Peyer's patch (tissue), 4 donors: ENCODE results near the gene SCAF1. TPM values are rescaled to one million over a fixed set of nuclear protein-coding genes. Genes with fewer than 3 reads are reported as not detected.

ENCODE experiments used
- DNase-seq, 3 donors: peaks; one replicate each; pipeline ENCODE4 v3.0.0-alpha.2; 2017 to 2019
- H3K27ac ChIP-seq, 4 donors: fragments of 200-600 bp; sonication (generic); one replicate each; pipeline ENCODE4 v1.5.1; 2016 to 2019
- H3K27me3 ChIP-seq, 2 donors: fragments of 200-600 bp; sonication (generic); one replicate each; pipeline ENCODE4 v1.5.1; 2019
- H3K36me3 ChIP-seq, 3 donors: fragments of 200-600 bp; sonication (generic); one replicate each; pipeline ENCODE4 v1.5.1; 2016 to 2019
- H3K4me1 ChIP-seq, 4 donors: fragments of 200-600 bp; sonication (generic); one replicate each; pipeline ENCODE4 v1.5.1; 2016 to 2019
- H3K4me3 ChIP-seq, 4 donors: fragments of 200-600 bp; sonication (generic); 1 replicate in 3 of 4; 2 replicates in 1 of 4; pipeline ENCODE4 v1.5.1; 2016 to 2019; ENCODE audit warnings: mild to moderate bottlenecking in 1 of 4
- H3K9me3 ChIP-seq, 4 donors: fragments of 200-600 bp; sonication (generic); one replicate each; pipeline ENCODE4 v1.5.1; 2016 to 2019; ENCODE audit warnings: mild to moderate bottlenecking in 1 of 4
- POLR2A ChIP-seq, 2 donors: fragments of 450-650 bp; IDR thresholded peaks; one replicate each; pipeline ENCODE4 v1.5.1; 2017; ENCODE audit warnings: antibody characterized with exemption in 2 of 2, mild to moderate bottlenecking in 2 of 2, moderate library complexity in 2 of 2
- total RNA-seq, 4 donors: library from RNA; depleted of rRNA; stranded (reverse); fragments of >200 nt; gene quantifications; one replicate each; pipeline ENCODE4 v1.1.0, GENCODE V29; 2016
- TF ChIP-seq, protein P1 (sequence below), 6 experiments: fragments of 450-650 bp in 4 of 6; fragments of 200-600 bp in 2 of 6; sonication (generic) in 1 of 6; IDR thresholded peaks; one replicate each; pipeline ENCODE4 v1.5.1; 2017 to 2019; ENCODE audit warnings: antibody characterized with exemption in 6 of 6, mild to moderate bottlenecking in 3 of 6, moderate library complexity in 1 of 6

The SCAF1 gene
- total RNA-seq, 4 donors from 2014 or later: 25.2 to 49.8 (median 44.0) TPM

DNA sequence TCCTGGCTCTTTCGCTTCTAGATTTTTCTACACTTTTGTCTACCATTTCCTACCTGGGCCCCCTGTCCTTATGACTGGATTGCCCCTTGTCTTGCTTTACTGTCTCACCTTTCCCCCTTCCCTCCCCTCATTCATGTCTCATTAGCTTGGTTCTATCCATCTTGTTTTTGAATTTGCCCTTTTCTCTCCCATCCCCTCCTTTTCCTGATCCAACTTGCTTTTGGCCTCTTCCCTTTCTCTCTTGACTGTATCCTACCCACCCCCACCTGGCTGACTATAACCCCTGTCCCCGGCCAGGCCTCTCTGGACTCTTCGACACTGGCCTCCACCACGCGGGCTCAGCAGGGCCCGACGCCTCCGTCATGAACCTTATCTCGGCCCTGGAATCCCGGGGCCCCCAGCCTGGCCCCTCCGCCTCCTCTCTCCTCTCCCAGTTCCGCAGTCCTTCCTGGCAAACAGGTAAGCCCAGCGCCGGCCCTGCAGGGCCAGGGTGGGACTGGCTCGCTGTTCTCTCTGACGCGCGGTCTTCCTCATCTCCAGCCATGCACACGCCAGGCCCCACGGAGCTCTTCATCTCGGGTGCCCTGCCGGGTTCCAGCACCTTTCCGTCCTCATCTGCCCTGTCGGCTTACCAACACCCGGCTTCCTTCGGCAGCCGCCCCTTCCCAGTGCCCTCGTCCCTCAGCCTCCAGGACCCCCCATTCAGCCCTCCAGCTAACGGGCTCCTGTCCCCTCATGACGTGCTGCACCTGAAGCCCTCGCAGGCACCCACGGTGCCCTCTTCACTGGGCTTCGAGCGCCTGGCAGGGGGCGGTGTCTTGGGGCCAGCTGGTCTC lies 47.6 kb upstream of the SCAF1 start:
- H3K27me3 ChIP-seq: no peaks in the 10 kb centered on the region
- peaks cover 0 to 17% (median 6%) of the 10 kb centered on the region in 4 donors for H3K4me1 ChIP-seq
- no peak for TF ChIP-seq POLR2A (IDR thresholded peaks at IDR 0.05)
- TF ChIP-seq, protein P1, sequence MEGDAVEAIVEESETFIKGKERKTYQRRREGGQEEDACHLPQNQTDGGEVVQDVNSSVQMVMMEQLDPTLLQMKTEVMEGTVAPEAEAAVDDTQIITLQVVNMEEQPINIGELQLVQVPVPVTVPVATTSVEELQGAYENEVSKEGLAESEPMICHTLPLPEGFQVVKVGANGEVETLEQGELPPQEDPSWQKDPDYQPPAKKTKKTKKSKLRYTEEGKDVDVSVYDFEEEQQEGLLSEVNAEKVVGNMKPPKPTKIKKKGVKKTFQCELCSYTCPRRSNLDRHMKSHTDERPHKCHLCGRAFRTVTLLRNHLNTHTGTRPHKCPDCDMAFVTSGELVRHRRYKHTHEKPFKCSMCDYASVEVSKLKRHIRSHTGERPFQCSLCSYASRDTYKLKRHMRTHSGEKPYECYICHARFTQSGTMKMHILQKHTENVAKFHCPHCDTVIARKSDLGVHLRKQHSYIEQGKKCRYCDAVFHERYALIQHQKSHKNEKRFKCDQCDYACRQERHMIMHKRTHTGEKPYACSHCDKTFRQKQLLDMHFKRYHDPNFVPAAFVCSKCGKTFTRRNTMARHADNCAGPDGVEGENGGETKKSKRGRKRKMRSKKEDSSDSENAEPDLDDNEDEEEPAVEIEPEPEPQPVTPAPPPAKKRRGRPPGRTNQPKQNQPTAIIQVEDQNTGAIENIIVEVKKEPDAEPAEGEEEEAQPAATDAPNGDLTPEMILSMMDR (IDR thresholded peaks at IDR 0.05): no peak
- no peak overlapping the region for H3K4me3 ChIP-seq
- no peak for DNase-seq
- peaks cover 0 to 55% (median 0%) of the 10 kb centered on the region in 3 donors for H3K36me3 ChIP-seq
- H3K27ac ChIP-seq: peak overlapping the region in 1 of 4 donors; percentile 95
- no peaks in the 10 kb centered on the region for H3K9me3 ChIP-seq

DNA sequence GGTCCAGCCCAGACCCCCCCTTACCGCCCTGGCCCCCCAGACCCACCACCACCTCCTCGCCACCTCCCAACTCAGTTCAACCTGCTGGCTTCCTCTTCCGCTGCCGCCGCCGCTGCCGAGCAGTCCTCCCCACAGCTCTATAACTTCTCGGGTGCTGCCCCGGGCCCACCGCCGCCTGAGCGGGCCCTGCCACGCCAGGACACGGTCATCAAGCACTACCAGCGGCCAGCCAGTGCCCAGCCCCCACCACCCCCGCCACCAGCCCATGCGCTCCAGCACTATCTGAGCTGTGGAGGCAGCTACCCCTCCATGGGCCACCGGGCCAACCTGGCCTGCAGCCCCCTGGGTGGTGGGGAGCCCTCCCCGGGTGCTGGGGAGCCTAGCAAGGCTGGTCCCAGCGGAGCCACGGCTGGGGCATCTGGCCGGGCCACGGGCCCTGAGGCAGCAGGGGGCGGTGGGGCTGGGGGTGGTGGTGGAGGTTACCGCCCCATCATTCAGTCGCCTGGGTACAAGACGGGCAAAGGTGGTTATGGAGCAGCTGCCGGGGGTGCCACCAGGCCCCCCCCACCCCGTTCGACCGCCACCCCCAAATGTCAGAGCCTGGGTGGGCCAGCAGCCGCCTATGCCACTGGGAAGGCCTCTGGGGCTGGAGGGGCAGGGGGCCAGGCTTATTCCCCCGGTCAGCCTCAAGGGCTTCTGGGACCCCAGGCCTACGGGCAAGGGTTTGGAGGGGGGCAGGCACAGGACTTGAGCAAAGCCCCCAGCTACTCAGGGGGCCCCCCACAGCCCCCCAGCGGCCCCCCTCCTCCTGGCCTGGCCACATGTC lies 46.8 kb upstream of the SCAF1 start:
- Histone ChIP-seq H3K27me3 (no peaks in the 10 kb centered on the region), H3K27ac (no peak overlapping the region), H3K4me1 (peaks cover 0 to 17% (median 4%) of the 10 kb centered on the region in 4 donors), H3K4me3 (no peak overlapping the region), H3K9me3 (no peaks in the 10 kb centered on the region), H3K36me3 (peaks cover 0 to 63% (median 0%) of the 10 kb centered on the region in 3 donors)
- TF ChIP-seq, protein P1 (IDR thresholded peaks at IDR 0.05): no peak
- no peak for TF ChIP-seq POLR2A (IDR thresholded peaks at IDR 0.05)
- DNase-seq: no peak

DNA sequence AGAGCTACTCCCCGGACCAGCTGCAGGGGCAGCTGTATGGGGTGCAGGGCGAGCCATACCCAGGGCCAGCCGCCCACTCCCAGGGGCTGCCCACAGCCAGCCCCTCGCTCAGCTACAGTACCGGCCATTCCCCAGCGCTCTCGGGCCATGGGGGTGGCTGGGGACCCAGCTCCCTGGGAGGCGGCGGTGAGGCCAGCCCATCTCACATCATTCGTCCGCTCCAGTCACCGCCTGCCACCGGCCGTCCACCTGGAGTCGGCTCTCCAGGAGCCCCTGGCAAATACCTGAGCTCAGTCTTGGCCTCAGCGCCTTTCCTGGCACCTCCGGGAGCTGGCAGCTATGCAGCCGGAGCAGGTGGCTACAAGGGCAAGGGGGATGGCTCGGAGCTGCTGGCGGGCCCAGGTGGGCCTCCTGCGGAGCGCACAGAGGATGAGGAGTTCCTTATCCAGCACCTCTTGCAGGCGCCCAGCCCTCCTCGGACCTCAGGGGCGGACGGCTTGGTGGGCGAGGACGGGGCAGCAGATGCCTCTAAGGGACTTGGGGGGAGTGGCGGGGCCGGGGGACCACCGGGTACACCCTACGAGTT lies 46.1 kb upstream of the SCAF1 start:
- TF ChIP-seq, protein P1 (IDR thresholded peaks at IDR 0.05): no peak
- TF ChIP-seq POLR2A (IDR thresholded peaks at IDR 0.05): no peak
- Histone ChIP-seq H3K4me3 (no peak overlapping the region), H3K9me3 (no peaks in the 10 kb centered on the region), H3K27me3 (no peaks in the 10 kb centered on the region), H3K4me1 (peaks cover 0 to 17% (median 4%) of the 10 kb centered on the region in 4 donors), H3K27ac (no peak overlapping the region), H3K36me3 (peaks cover 0 to 70% (median 0%) of the 10 kb centered on the region in 3 donors)
- no peak for DNase-seq

DNA sequence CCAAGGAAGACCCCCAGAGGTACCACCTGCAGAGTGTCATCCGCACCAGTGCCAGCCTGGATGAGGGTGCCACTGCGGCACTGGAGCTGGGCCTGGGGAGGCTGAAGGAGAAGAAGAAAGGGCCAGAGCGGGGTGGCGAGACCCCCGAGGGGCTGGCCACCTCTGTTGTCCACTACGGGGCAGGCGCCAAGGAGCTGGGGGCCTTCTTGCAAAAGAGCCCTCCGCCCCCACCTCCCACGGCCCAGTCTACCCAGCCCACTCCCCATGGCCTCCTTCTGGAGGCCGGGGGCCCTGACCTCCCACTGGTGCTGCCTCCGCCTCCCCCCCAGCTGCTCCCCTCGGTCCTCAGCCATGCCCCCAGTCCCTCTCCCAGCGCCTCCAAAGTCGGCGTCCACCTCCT lies 45.6 kb upstream of the SCAF1 start:
- Histone ChIP-seq H3K36me3 (peaks cover 0 to 75% (median 0%) of the 10 kb centered on the region in 3 donors), H3K9me3 (no peaks in the 10 kb centered on the region), H3K27ac (no peak overlapping the region), H3K4me3 (no peak overlapping the region), H3K27me3 (no peaks in the 10 kb centered on the region), H3K4me1 (peaks cover 0 to 17% (median 4%) of the 10 kb centered on the region in 4 donors)
- DNase-seq: no peak
- no peak for TF ChIP-seq POLR2A (IDR thresholded peaks at IDR 0.05)
- TF ChIP-seq, protein P1 (IDR thresholded peaks at IDR 0.05): no peak

DNA sequence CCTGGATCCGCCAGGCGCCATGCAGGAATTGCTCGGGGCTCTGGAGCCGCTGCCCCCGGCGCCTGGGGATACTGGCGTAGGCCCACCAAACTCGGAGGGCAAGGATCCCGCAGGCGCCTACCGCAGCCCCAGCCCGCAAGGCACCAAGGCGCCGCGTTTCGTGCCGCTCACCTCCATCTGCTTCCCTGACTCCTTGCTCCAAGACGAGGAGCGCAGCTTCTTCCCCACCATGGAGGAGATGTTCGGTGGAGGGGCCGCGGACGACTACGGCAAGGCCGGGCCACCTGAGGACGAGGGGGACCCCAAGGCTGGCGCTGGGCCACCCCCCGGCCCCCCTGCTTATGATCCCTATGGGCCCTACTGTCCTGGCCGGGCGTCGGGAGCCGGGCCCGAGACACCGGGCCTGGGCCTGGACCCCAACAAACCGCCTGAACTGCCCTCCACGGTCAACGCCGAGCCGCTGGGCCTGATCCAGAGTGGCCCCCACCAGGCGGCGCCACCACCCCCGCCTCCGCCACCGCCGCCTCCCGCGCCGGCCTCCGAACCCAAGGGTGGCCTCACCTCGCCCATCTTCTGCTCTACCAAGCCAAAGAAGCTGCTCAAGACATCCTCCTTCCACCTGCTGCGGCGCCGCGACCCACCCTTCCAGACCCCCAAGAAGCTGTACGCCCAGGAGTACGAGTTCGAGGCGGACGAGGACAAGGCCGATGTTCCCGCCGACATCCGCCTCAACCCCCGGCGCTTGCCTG lies 44.9 kb upstream of the SCAF1 start:
- no peak for DNase-seq
- Histone ChIP-seq H3K36me3 (peaks cover 0 to 82% (median 0%) of the 10 kb centered on the region in 3 donors), H3K27me3 (no peaks in the 10 kb centered on the region), H3K4me3 (no peak overlapping the region), H3K4me1 (peaks cover 0 to 17% (median 4%) of the 10 kb centered on the region in 4 donors), H3K9me3 (no peaks in the 10 kb centered on the region), H3K27ac (no peak overlapping the region)
- no peak for TF ChIP-seq POLR2A (IDR thresholded peaks at IDR 0.05)
- TF ChIP-seq, protein P1 (IDR thresholded peaks at IDR 0.05): no peak
